Karpas-422 (cell line): ENCODE data around the gene CACNA1I. TPM values are rescaled to one million over a fixed set of nuclear protein-coding genes. Genes with fewer than 3 reads are reported as not detected.

ENCODE experiments used
- DNase-seq: peaks from one replicate; pipeline ENCODE4 v3.0.0-alpha.2; 2015
- H2AFZ ChIP-seq: fragments of 200-600 bp; sonication (generic); 2 replicates; pipeline ENCODE4 v1.6.1; 2014; ENCODE audit warnings: antibody characterized with exemption, low read length, mixed read lengths
- H3K27ac ChIP-seq: fragments of 200-600 bp; sonication (generic); 2 replicates; pipeline ENCODE4 v1.5.1; 2014; ENCODE audit warnings: mild to moderate bottlenecking, low read length, moderate library complexity
- H3K27me3 ChIP-seq: fragments of 200-600 bp; sonication (generic); 2 replicates; pipeline ENCODE4 v1.6.1; 2014; ENCODE audit warnings: low read length, mixed read lengths
- H3K36me3 ChIP-seq: fragments of 200-600 bp; sonication (generic); 2 replicates; pipeline ENCODE4 v1.6.1; 2014; ENCODE audit warnings: low read length, mixed read lengths; ENCODE audit not compliant: insufficient read depth
- H3K4me1 ChIP-seq: fragments of 200-600 bp; sonication (generic); 2 replicates; pipeline ENCODE4 v1.6.1; 2014; ENCODE audit warnings: mild to moderate bottlenecking, low read length, mixed read lengths
- H3K4me2 ChIP-seq: fragments of 200-600 bp; sonication (generic); 2 replicates; pipeline ENCODE4 v1.6.1; 2014; ENCODE audit warnings: low read length, low read depth, mild to moderate bottlenecking; ENCODE audit not compliant: poor library complexity, severe bottlenecking
- H3K4me3 ChIP-seq: fragments of 200-600 bp; sonication (generic); 2 replicates; pipeline ENCODE4 v1.5.1; 2014; ENCODE audit warnings: mild to moderate bottlenecking, antibody characterized with exemption, low read length, mixed read lengths
- H3K79me2 ChIP-seq: fragments of 200-600 bp; sonication (generic); 2 replicates; pipeline ENCODE4 v1.6.1; 2014; ENCODE audit warnings: mild to moderate bottlenecking, low read length, mixed read lengths
- H3K9ac ChIP-seq: fragments of 200-600 bp; sonication (generic); 2 replicates; pipeline ENCODE4 v1.6.0; 2014; ENCODE audit warnings: low read length
- H3K9me2 ChIP-seq: fragments of 200-600 bp; sonication (generic), shearing (Covaris generic); replicated peaks from 2 replicates; pipeline ENCODE4 v1.6.0; 2014; ENCODE audit warnings: mild to moderate bottlenecking, low read length, moderate library complexity; ENCODE audit not compliant: insufficient read depth
- H3K9me3 ChIP-seq: fragments of 300-700, 200-600 bp; sonication (generic); 2 replicates; pipeline ENCODE4 v1.6.1; 2014; ENCODE audit warnings: low read length, mixed read lengths
- H4K20me1 ChIP-seq: fragments of 200-600 bp; sonication (generic); 2 replicates; pipeline ENCODE4 v1.6.1; 2014; ENCODE audit warnings: mild to moderate bottlenecking, antibody characterized with exemption, low read length, low read depth; ENCODE audit not compliant: insufficient read depth
- total RNA-seq: library from RNA; depleted of rRNA; stranded (reverse); fragments of >200 nt; shearing (Covaris generic); gene quantifications from 2 replicates; pipeline ENCODE4 v1.2.3, GENCODE V29; 2014; ENCODE audit warnings: low replicate concordance

CACNA1I gene
- total RNA-seq, 1 experiment from 2014 or later: not detected

DNA sequence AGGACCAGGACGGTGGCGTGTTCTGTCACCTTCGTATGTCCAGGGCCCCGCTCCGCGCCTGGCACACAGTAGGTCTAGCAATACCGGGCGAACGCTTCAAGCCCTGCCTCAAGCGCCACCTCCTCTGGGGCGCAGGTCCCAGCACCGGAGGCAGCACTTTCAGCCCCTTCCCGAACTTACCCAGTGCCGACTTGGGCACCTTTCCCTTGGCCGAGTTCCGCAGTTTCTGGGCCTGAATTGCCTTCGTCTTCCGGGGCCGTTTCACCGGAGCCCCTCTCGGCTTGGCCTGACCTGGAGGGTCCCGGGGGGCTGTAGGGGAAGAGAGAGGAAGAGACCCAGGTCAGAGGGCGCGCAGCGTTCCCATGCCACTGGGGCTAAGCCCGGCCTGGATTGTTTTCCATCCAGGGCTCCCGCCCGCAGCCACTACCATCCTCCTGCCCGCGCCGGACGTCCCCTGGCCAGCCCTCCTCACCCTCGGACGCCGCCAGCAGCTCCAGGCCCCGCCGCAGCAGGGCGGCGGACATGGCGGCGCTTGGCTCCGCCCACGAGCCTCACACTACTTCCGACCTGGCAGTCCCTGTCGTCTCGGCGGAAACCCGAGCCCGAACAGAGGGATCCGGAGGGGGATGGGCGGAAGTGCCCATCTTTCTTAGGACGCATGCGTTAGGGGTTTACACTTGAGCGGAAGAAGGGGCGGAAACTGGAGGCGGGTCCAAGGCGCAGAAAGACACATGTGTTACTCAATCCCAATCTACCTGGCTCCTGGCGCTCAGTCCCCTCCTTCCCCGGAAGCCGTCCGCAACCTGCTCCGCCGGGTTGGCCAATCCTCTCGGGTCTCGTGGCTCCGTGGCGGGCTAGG, 38.1 kb upstream of the CACNA1I start, which contains the start of gene RPS19BP1:
Gene RPS19BP1, minus strand, starts transcription at position 534 of the 859 bp plus-strand sequence. Its CDS starts 10 bp downstream, at position 524.
- Histone ChIP-seq H3K27me3 (no peaks in the 10 kb centered on the region), H3K79me2 (peaks cover 22% of the 10 kb centered on the region), H2AFZ (peak within 1 kb of the TSS; percentile 94; the same call in 1 of the 2 replicates), H3K4me2 (peak within 1 kb of the TSS; percentile 98), H4K20me1 (peaks cover 12% of the 10 kb centered on the region; the same call in 1 of the 2 replicates), H3K4me3 (peak within 1 kb of the TSS; percentile 88), H3K4me1 (peaks cover 57% of the 10 kb centered on the region), H3K9ac (peak within 1 kb of the TSS; percentile 92), H3K9me3 (no peaks in the 10 kb centered on the region), H3K9me2 (no peaks in the 10 kb centered on the region), H3K27ac (peak within 1 kb of the TSS; percentile 69), H3K36me3 (peaks cover 8% of the 10 kb centered on the region; the same call in 1 of the 2 replicates)
- DNase-seq: peak; percentile 100

DNA sequence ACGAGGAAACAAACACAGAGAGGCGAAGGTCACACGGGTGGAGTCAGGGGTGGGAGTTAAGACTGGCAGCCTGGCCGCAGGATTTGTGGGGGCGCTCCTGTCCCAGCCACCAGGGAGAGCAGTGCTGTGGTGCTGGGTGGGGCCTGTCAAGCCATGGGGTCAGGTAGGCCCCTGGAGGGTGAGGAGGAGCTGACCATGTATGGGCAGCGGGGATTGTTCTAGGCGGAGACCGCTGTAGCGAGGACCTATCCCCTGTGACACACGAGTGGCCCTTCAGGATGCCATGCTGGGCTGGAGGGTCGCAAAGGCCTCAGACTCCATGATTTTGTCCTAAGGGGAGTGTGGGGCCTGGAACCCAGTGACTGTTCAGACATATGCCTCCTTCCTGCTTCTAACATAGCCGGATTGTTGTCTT, 36.5 kb upstream of the CACNA1I start:
- no peaks in the 10 kb centered on the region for H3K27me3 ChIP-seq
- H4K20me1 ChIP-seq: peaks cover 12% of the 10 kb centered on the region; the same call in 1 of the 2 replicates
- H3K4me1 ChIP-seq: peaks cover 48% of the 10 kb centered on the region
- peaks cover 22% of the 10 kb centered on the region for H3K79me2 ChIP-seq
- H2AFZ ChIP-seq: peak overlapping the region; percentile 94; the same call in 1 of the 2 replicates
- H3K27ac ChIP-seq: no peak overlapping the region
- H3K36me3 ChIP-seq: peaks cover 8% of the 10 kb centered on the region; the same call in 1 of the 2 replicates
- no peak for DNase-seq
- no peak overlapping the region for H3K4me3 ChIP-seq
- H3K9ac ChIP-seq: peak overlapping the region; percentile 46; the same call in 1 of the 2 replicates
- no peaks in the 10 kb centered on the region for H3K9me2 ChIP-seq
- H3K4me2 ChIP-seq: peak overlapping the region; percentile 46
- no peaks in the 10 kb centered on the region for H3K9me3 ChIP-seq

DNA sequence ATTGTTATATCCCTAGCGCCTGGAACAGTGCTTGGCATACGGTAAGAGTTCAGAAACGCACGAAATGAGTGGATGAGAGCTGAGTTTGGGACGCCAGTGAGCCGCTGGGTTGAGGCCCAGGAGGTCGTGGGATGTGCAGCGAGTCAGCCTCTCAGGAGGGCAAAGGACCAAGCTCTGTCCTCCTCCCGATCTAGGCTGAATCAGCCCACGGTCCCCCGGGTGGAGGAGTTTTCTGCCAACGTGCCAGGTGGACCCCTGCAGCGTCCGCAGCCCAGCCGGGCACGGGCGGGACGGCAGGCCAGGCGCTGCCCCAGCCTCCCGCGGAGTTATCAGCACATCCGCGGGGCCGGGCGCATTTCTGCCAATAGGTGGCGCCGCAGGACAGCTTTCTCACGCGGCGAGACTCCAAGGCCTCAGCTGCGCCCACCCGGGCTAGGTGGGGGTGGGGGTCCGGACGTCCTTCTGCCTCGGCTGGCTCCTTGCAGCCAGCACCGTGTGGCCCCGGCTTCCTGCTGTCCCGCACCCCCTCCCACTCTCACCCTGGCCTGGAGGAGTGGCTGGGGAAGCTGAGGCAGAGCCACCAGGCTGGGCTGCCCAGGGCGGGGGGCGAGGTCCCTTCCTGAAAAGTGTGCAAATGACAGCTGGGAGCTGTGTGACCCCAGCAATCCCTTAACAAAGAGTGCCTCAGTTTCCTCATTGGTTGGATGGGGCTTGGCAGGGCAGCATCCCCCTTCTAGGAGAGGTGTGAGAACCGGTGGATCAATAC, 35.8 kb upstream of the CACNA1I start:
- DNase-seq: peak; percentile 93
- H3K9me3 ChIP-seq: no peaks in the 10 kb centered on the region
- H3K9ac ChIP-seq: peak overlapping the region; percentile 46
- peaks cover 12% of the 10 kb centered on the region; the same call in 1 of the 2 replicates for H4K20me1 ChIP-seq
- no peak overlapping the region for H3K27ac ChIP-seq
- peak overlapping the region; percentile 46 for H3K4me2 ChIP-seq
- peaks cover 22% of the 10 kb centered on the region for H3K79me2 ChIP-seq
- peaks cover 43% of the 10 kb centered on the region for H3K4me1 ChIP-seq
- peaks cover 6% of the 10 kb centered on the region; the same call in 1 of the 2 replicates for H3K36me3 ChIP-seq
- no peaks in the 10 kb centered on the region for H3K9me2 ChIP-seq
- no peaks in the 10 kb centered on the region for H3K27me3 ChIP-seq
- peak overlapping the region; percentile 94 for H2AFZ ChIP-seq
- no peak overlapping the region for H3K4me3 ChIP-seq

DNA sequence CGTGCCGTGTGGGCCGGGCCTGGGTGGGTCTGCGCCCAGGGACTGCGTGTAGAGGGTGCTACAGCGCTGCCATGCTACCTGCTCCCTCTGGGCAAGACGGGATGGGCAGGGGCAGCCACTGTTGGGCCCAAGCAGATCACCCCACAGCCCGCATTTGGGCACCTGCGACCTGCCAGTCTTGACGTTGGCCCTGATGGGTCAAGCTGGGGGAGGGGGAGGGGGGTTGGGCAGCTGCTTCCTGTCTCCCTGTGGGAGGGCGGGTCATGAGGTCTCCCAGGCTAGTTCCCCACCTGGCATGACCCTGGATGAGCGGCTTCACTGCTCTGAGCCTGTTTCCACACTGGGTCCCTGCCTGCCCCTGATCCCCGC, 35.2 kb upstream of the CACNA1I start:
- H3K9me3 ChIP-seq: no peaks in the 10 kb centered on the region
- peaks cover under 1% of the 10 kb centered on the region; the same call in 1 of the 2 replicates for H3K36me3 ChIP-seq
- H3K27ac ChIP-seq: no peak overlapping the region
- H3K4me2 ChIP-seq: peak overlapping the region; percentile 46
- no peaks in the 10 kb centered on the region for H3K9me2 ChIP-seq
- H3K79me2 ChIP-seq: peaks cover 18% of the 10 kb centered on the region
- no peak overlapping the region for H2AFZ ChIP-seq
- H3K9ac ChIP-seq: no peak overlapping the region
- no peaks in the 10 kb centered on the region for H3K27me3 ChIP-seq
- H3K4me1 ChIP-seq: peaks cover 37% of the 10 kb centered on the region
- DNase-seq: no peak
- peaks cover 12% of the 10 kb centered on the region; the same call in 1 of the 2 replicates for H4K20me1 ChIP-seq
- H3K4me3 ChIP-seq: no peak overlapping the region

DNA sequence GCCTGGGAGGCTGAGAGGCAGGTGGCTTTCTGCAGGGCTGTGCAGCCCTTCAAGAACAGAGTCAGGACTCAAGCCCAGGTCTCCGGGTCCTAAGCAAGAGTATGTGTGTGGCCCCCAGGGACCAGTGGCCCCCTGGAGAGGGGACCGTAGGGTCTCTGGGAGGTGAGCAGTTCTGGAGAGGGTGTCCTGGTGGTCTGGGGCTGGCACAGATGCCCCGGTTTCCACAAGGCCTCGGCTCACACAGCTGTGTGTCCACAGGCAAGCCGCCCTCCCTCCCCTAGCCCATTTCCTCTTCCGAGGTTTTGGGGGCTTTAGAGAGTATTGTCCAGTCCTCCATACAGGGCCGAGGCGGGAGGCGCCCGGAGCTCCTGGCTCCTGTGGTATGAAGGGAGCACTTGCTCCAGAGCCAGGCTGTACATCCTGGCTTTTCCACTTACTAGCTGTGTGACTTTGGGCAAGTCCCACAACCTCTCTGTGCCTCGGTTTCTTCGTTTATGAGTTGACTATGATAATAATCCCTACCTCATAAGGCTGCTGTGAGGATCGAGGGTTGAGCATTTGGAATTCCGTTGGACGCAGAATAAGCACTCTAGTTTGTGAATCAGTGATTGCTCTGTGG, 34.6 kb upstream of the CACNA1I start:
- no peaks in the 10 kb centered on the region; the same call in 1 of the 2 replicates for H3K36me3 ChIP-seq
- H2AFZ ChIP-seq: no peak overlapping the region
- no peak overlapping the region for H3K27ac ChIP-seq
- no peaks in the 10 kb centered on the region for H3K9me3 ChIP-seq
- H3K4me3 ChIP-seq: no peak overlapping the region
- no peak overlapping the region for H3K4me2 ChIP-seq
- H3K27me3 ChIP-seq: no peaks in the 10 kb centered on the region
- no peak overlapping the region for H3K9ac ChIP-seq
- no peak for DNase-seq
- peaks cover 11% of the 10 kb centered on the region; the same call in 1 of the 2 replicates for H4K20me1 ChIP-seq
- peaks cover 31% of the 10 kb centered on the region for H3K4me1 ChIP-seq
- no peaks in the 10 kb centered on the region for H3K9me2 ChIP-seq
- H3K79me2 ChIP-seq: peaks cover 15% of the 10 kb centered on the region

DNA sequence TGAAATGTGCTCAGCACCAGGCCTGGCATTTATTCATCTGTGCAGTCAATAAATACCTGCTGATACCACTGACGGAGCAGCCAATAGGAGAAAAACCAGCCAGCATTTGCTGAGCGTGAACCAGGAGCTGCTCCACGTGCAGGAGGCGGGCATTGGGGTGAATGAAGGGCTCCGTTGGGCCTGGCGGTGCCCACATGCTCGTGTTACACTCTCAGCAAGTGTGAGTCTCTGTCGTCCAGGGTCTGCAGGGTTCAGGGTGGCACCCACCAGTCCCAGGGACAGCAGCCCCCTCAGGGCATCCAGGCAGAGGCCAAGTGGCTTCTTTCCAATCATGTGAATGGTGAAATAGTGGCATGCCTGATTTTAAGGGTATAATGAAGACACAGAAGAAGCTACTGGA, 33.8 kb upstream of the CACNA1I start:
- Histone ChIP-seq H3K36me3 (no peaks in the 10 kb centered on the region), H2AFZ (no peak overlapping the region), H3K4me3 (no peak overlapping the region), H3K27ac (no peak overlapping the region), H3K9ac (no peak overlapping the region), H3K9me2 (no peaks in the 10 kb centered on the region), H4K20me1 (peaks cover 4% of the 10 kb centered on the region; the same call in 1 of the 2 replicates), H3K9me3 (no peaks in the 10 kb centered on the region), H3K4me2 (no peak overlapping the region), H3K4me1 (peaks cover 23% of the 10 kb centered on the region), H3K27me3 (no peaks in the 10 kb centered on the region), H3K79me2 (peaks cover 8% of the 10 kb centered on the region)
- no peak for DNase-seq

DNA sequence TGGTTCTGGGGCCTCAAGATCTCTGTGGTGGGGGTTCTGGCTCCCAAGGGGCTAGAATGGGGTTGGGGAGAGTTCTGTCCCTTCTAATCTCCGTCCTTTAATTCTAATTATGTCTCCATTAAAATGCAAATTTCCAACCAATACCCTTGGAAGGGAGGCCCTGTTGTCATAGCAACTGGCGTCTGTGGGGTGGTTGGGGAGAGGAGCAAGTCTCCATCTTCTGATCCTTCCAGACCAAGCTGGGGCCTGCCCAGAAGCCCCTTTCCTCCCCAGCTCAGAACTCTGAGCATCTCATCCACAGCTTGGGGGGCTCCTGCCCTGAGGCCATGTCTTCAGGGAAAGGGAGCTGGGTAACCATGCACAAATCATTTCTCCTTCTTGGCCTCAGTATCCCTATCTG, 32.6 kb upstream of the CACNA1I start:
- no peaks in the 10 kb centered on the region for H3K9me2 ChIP-seq
- DNase-seq: peak; percentile 65
- H3K9ac ChIP-seq: no peak overlapping the region
- no peak overlapping the region for H3K27ac ChIP-seq
- no peaks in the 10 kb centered on the region for H4K20me1 ChIP-seq
- no peaks in the 10 kb centered on the region for H3K36me3 ChIP-seq
- H3K27me3 ChIP-seq: no peaks in the 10 kb centered on the region
- H3K79me2 ChIP-seq: no peaks in the 10 kb centered on the region
- no peak overlapping the region for H3K4me3 ChIP-seq
- H3K9me3 ChIP-seq: no peaks in the 10 kb centered on the region
- no peak overlapping the region for H3K4me2 ChIP-seq
- H3K4me1 ChIP-seq: peaks cover 20% of the 10 kb centered on the region
- no peak overlapping the region for H2AFZ ChIP-seq
